ENCODE measurements around the gene GDAP1L1.
"Not testable (repeated sequence)": the region's sequence is repeated elsewhere in the genome, so short reads cannot be mapped to it uniquely, and the experiment has no call there.

GDAP1L1 gene

GRCh38 chr20:44221368-44221954 lies 25.6 kb upstream of the GDAP1L1 start:
- no peak for DNase-seq

GRCh38 chr20:44222027-44222426 lies 25.1 kb upstream of the GDAP1L1 start:
- no peak for DNase-seq

- DNase-seq, result no peak
Measured at GRCh38 chr20:44222633-44223368, 24.3 kb upstream of the GDAP1L1 start.

GRCh38 chr20:44223721-44224120 lies 23.4 kb upstream of the GDAP1L1 start:
- DNase-seq, result no peak

- no peak for DNase-seq
Measured at GRCh38 chr20:44224637-44225036, 22.5 kb upstream of the GDAP1L1 start.

- DNase-seq, result no peak
Measured at GRCh38 chr20:44228465-44229258, 18.4 kb upstream of the GDAP1L1 start.

GRCh38 chr20:44231193-44231592 lies 15.9 kb upstream of the GDAP1L1 start:
- DNase-seq, result no peak

- DNase-seq, result no peak
Measured at GRCh38 chr20:44231713-44232468, 15.2 kb upstream of the GDAP1L1 start.

GRCh38 chr20:44232469-44232856 lies 14.6 kb upstream of the GDAP1L1 start:
- DNase-seq, result not testable (repeated sequence)

- DNase-seq, result no peak
Measured at GRCh38 chr20:44233436-44234016, 13.6 kb upstream of the GDAP1L1 start.

- DNase-seq, result no peak
Measured at GRCh38 chr20:44234566-44235317, 12.4 kb upstream of the GDAP1L1 start.

GRCh38 chr20:44235702-44236101 lies 11.4 kb upstream of the GDAP1L1 start:
- no peak for DNase-seq

- not testable (repeated sequence) for DNase-seq
Measured at GRCh38 chr20:44236840-44237239, 10.3 kb upstream of the GDAP1L1 start.

- no peak for DNase-seq
Measured at GRCh38 chr20:44241796-44242195, 5.3 kb upstream of the GDAP1L1 start.

- no peak for DNase-seq
Measured at GRCh38 chr20:44245977-44246376, 1.1 kb upstream of the GDAP1L1 start.

GRCh38 chr20:44247586-44248409 lies 690 bp downstream of the GDAP1L1 start:
- no peak for DNase-seq

GRCh38 chr20:44248410-44248759 lies 1.3 kb downstream of the GDAP1L1 start:
- DNase-seq, result no peak

GRCh38 chr20:44251284-44251683 lies 4.2 kb downstream of the GDAP1L1 start:
- DNase-seq, result no peak

GRCh38 chr20:44253528-44253927 lies 6.4 kb downstream of the GDAP1L1 start:
- no peak for DNase-seq

GRCh38 chr20:44254073-44254472 lies 7.0 kb downstream of the GDAP1L1 start:
- no peak for DNase-seq

GRCh38 chr20:44255942-44256341 lies 8.8 kb downstream of the GDAP1L1 start:
- no peak for DNase-seq

All from inflammatory macrophage treated with lipopolysaccharide for 1 hour (primary cell).